GM10266 (cell line): ENCODE results near the gene CDC25A.

Source experiments
- DNase-seq: peaks from one replicate; pipeline ENCODE4 v3.0.0; 2012; ENCODE audit errors: extremely low spot score
- TF ChIP-seq, protein P1 (sequence below): IDR thresholded peaks from 2 replicates; pipeline ENCODE4 v1.5.1; 2012; ENCODE audit warnings: mild to moderate bottlenecking, low read depth; ENCODE audit not compliant: control insufficient read depth, insufficient read depth; ENCODE audit errors: missing control alignments

CDC25A gene

DNA sequence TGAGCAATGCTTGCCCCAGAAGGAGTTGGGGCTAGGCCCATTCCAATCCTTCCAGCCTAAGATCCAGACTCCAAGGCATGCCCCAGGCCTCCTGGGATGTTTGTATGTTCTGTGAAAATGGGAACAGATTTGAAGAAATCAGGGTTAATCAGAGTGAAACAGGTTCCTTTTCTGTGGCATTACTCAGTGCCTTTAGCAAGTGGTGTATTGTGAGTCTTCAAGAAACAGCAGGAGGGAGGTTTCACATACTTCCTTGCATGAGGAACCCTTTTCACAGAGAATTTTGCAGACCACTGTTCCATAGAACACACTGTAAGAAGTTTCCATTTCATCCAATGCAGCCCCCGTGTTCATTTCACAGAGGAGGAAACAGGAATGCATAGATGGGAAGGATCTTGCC lies 8.4 kb upstream of the CDC25A start:
- DNase-seq, result no peak
- TF ChIP-seq, protein P1, sequence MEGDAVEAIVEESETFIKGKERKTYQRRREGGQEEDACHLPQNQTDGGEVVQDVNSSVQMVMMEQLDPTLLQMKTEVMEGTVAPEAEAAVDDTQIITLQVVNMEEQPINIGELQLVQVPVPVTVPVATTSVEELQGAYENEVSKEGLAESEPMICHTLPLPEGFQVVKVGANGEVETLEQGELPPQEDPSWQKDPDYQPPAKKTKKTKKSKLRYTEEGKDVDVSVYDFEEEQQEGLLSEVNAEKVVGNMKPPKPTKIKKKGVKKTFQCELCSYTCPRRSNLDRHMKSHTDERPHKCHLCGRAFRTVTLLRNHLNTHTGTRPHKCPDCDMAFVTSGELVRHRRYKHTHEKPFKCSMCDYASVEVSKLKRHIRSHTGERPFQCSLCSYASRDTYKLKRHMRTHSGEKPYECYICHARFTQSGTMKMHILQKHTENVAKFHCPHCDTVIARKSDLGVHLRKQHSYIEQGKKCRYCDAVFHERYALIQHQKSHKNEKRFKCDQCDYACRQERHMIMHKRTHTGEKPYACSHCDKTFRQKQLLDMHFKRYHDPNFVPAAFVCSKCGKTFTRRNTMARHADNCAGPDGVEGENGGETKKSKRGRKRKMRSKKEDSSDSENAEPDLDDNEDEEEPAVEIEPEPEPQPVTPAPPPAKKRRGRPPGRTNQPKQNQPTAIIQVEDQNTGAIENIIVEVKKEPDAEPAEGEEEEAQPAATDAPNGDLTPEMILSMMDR, result no peak

DNA sequence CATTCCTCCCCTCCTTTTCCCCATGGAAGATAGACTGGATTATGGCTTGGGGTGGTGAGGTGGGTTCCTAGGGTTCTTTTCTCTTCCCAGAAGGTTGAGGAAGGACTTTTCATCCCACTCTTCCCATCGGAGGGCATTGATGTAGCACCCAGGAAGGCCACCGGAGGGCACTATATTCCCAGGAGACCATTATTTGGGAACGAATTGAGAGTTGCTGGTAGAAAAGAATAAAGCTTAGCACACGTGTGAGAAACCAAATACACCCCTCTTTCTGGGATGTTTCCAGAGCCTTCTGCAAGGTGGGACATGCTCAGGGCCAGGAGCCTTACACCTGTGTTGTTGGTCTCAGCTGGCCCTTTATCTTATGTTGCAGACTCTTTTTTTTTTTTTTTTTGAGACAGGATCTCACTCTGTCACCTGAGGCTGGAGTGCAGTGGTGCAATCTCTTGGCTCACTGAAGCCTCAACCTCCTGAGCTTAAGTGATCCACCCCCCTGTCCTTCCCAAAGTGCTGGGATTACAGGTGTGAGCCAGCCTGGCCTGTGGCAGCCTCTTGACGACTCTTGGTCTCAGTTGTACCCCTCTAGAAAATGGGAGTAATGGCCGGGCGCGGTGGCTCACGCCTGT lies 6.3 kb upstream of the CDC25A start:
- DNase-seq, result peak; percentile 56
- TF ChIP-seq, protein P1, result peak; percentile 78

DNA sequence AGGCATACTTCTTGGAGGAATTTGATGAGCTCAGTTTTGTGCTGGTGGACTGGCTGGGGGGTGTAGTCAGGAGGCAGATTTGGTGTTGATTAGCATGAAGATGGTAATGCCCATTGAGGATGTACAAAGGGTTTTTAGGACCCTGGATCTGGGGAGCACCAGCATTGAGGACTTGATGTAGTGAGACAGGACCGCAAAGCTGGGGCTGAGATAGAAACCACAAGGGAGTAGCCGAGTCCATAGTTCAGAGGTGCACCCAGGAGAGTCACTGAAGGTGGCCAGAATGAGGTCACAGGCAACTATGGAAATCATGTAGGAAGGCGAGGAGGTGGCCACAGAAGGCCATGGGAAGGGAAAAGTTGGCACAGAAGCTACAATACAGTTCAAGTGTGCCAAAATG lies 2.7 kb upstream of the CDC25A start:
- TF ChIP-seq, protein P1, result no peak
- no peak for DNase-seq

DNA sequence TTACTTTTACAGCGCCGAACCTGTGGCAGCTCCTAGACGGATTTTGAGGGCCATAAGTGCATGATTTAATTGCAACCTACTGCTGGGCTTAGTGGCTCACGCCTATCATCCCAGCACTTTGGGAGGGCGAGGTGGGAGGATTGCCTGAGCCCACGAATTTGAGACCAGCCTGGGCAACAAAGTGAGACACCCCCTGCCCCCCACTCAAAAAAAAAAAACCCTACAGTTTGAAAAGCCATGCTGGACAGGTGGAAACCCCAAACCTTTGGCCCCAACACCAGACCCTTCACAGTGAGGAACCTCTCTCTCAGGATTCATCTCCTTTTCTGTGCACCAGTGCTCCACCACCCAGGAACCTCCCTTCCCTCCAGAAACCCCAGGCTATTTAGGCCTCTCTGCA lies 1.1 kb upstream of the CDC25A start:
- DNase-seq, result no peak
- TF ChIP-seq, protein P1, result no peak

DNA sequence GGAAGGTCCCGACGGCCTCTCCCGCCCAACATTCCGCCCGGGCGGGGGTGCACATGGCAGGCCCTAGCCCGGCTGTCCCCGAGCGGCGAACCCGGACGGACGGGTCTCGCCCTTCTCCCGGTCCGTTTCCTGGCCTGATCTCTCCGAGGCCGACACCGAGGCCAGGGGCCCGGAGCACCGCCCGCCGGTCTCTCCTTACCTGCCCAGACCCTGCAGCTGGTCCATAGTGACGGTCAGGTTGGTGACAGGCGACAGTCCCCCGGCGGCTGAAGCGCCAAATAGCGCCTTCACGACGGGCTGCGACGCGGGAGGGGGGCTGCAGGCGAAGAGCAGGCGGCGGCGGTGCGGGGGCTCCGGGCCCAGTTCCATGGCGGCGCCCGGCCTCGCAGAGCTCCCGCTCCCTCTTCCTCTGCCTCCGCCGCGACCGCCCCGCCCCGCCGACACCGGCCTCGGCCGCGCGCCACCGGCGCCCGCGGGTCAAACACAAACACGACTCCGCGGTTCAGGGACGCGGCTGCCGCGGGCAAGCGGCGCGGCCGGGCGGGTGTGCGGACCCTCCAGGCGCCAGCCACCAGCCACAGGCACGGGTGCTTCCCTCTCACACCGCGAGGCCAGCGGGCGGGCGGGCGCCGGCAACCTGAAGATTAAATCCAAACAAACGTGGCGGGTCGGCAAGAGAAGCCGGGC lies 495 bp downstream of the CDC25A start:
- DNase-seq, result peak; percentile 46
- TF ChIP-seq, protein P1, result no peak

DNA sequence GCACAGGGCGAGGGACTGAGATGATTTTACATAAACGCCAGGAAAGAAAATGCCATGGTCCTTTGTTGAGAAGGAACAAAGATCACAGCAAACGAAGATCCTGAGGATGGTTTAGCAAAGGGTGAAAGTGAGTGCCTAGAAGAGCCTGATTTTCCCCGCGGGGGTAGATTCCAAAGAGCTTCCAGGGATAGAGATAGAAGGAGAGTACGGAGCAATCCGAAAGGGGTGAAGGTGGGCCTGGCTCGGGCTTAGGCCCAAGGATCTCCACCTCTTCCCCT lies 977 bp downstream of the CDC25A start:
- no peak for DNase-seq
- TF ChIP-seq, protein P1, result no peak

DNA sequence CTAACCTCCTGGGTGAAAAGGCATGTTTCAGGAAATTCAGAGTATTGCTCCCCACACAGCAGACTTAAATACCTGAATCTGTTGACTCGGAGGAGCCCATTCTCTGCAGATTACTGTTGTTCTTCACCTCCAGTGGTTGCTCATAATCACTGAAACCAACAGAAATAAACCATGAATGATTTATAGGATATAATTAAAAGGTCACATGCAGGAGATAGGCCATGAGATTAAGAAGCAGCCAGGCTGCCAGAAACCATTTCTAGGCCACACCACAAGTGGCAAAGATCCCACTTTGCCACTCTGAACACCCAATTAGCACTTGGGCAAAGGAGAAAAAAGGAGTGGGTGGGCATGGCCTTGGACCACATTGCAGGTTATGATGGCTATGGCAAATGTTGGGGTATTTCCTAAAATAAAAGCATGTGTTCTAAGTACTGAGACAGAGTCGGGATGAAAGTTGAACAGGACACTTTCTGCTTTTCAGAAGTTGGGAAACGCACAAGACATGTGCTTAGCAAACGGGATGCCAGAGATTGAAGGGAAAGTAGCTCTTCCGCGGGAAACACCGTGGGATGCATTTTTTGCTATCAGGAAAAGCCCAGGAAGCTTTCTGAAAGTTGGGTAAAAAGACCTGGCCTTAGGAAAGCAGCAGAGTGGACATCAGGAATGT lies 1.5 kb downstream of the CDC25A start:
- DNase-seq, result no peak
- TF ChIP-seq, protein P1, result no peak
